Activated CD8-positive, alpha-beta T cell treated with anti-CD3 and anti-CD28 coated beads for 36 hours (primary cell): ENCODE results near the gene PRMT1. TPM values are rescaled to one million over a fixed set of nuclear protein-coding genes. Genes with fewer than 3 reads are reported as not detected.

Experiments used
- ATAC-seq: fragments of 200-7000 bp; cut with Tn5 transposase; one replicate; pipeline ENCODE4 v1.10.0; 2021; ENCODE audit warnings: mild to moderate bottlenecking, moderate library complexity
- CTCF ChIA-PET: fragments of 350-600 bp; sonication (Branson Sonifier 250); formaldehyde crosslinking; loops from one replicate; lab custom pipeline; 2021; ENCODE audit warnings: antibody characterized with exemption; lab: Charles Lee
- POLR2A ChIA-PET: fragments of 350-600 bp; sonication (Branson Sonifier 250); formaldehyde crosslinking; loops from one replicate; lab custom pipeline; 2021; ENCODE audit warnings: antibody characterized with exemption; lab: Charles Lee
- DNase-seq: peaks from one replicate; pipeline ENCODE4 v3.0.0-alpha.2; 2020
- H3K27ac Mint-ChIP-seq: one replicate; pipeline ENCODE4 v1.8.0; 2021; ENCODE audit warnings: mild to moderate bottlenecking, mixed read lengths
- H3K27me3 Mint-ChIP-seq: one replicate; pipeline ENCODE4 v1.8.0; 2021; ENCODE audit warnings: mixed read lengths
- H3K36me3 Mint-ChIP-seq: one replicate; pipeline ENCODE4 v1.8.0; 2021; ENCODE audit warnings: low read depth, mixed read lengths
- H3K4me1 Mint-ChIP-seq: one replicate; pipeline ENCODE4 v1.8.0; 2021; ENCODE audit warnings: low read depth, mixed read lengths
- H3K4me3 Mint-ChIP-seq: one replicate; pipeline ENCODE4 v1.8.0; 2021; ENCODE audit warnings: mild to moderate bottlenecking, moderate library complexity, mixed read lengths
- H3K9me3 Mint-ChIP-seq: one replicate; pipeline ENCODE4 v1.8.0; 2021; ENCODE audit warnings: mixed read lengths
- CTCF ChIP-seq: fragments of 200-600 bp; IDR thresholded peaks from one replicate; pipeline ENCODE4 v1.8.0; 2022; ENCODE audit warnings: antibody characterized with exemption, mild to moderate bottlenecking
- intact Hi-C: fragments of 100-400 bp; cut with micrococcal nuclease; formaldehyde crosslinking; loops from one replicate; pipeline ENCODE4 v1.10.0; 2022
- total RNA-seq, 2 experiments: library from RNA; stranded (reverse); gene quantifications; one replicate each; pipeline ENCODE4 v1.2.3, GENCODE V29; 2021

Gene PRMT1
- total RNA-seq, 2 experiments from 2014 or later: 419 to 437 TPM

DNA sequence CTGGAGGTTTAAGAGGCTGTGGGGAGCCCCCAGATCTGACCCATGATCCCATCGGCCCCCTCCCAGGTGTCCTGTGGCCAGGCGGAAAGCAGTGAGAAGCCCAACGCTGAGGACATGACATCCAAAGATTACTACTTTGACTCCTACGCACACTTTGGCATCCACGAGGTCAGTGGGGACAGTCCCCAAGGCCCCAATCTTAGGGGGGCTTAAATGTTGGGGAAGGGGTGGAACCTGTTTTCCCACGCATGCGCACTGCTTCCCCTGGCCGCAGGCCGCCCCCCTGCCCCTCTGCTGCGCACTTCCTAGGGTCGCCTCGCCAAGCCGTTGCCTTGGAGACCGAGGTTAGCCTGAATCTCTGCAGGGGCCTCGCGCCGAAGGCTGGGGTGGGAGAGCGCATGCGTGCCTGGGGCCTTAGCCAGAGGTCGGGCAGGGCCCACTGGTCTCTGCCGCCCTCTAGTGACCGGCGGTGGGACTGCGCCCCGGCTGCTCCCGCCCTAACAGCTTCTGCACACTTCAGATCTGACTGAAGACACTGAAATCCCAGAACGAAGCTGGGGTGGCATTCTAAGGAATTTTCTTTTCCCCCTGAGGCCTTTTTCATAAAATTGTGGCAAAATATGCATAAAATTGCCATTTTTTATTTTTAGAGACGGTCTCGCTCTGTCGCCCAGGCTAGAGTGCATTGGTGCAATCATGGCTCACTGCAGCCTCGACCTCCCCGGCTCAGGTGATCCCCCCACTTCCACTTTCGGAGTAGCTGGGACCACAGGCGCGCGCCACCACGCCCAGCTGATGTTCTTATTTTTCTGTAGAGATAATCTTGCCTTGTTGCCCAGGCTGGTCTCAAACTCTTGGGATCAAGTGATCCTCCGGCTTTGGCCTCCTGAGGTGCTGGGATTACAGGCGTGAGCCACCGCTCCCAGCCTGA is 3.6 kb downstream of the PRMT1 start:
- CTCF ChIA-PET: interaction anchor here (0.6 to 1.7 kb wide), 19 partner anchors 9 to 182 kb away, joined by 3 to 19 read pairs (median 4); partner anchors contain the start of genes ADM5, CPT1C and RRAS
- DNase-seq (peak; percentile 96), ATAC-seq (peak; percentile 21)
- Mint-ChIP-seq H3K9me3 (no peaks in the 10 kb centered on the region), H3K36me3 (peaks cover 45% of the 10 kb centered on the region), H3K27me3 (no peaks in the 10 kb centered on the region), H3K4me1 (peaks cover 30% of the 10 kb centered on the region), H3K4me3 (peak overlapping the region; percentile 98), H3K27ac (peak overlapping the region; percentile 81)
- intact Hi-C loops: no loop called here
- TF ChIP-seq CTCF: peak; percentile 97
- POLR2A ChIA-PET: interaction anchor here (0.7 to 1.3 kb wide), 4 partner anchors 11 to 168 kb away, joined by 3 to 5 read pairs (median 4); no protein-coding TSS in a partner anchor

DNA sequence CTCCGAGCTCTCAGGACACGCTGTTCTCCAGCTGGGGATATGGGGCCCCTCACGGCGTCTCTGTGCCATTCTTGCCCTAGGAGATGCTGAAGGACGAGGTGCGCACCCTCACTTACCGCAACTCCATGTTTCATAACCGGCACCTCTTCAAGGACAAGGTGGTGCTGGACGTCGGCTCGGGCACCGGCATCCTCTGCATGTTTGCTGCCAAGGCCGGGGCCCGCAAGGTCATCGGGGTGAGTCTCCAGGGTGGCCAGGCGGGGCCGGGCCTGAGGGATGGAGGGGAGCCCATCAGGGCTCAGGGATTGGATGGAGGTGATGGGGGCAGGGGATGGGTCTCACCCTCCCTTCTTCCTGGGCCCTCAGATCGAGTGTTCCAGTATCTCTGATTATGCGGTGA is 4.8 kb downstream of the PRMT1 start:
- H3K27me3 Mint-ChIP-seq: no peaks in the 10 kb centered on the region
- H3K27ac Mint-ChIP-seq: no peak overlapping the region
- H3K36me3 Mint-ChIP-seq: peaks cover 47% of the 10 kb centered on the region
- ChIA-PET CTCF (interaction anchor here (1.3 to 1.7 kb wide), 4 partner anchors 9 to 41 kb away, joined by 4 to 19 read pairs (median 8); partner anchors contain the start of genes ADM5, CPT1C and RRAS), POLR2A (interaction anchor here (1.1 to 1.3 kb wide), 2 partner anchors 10 to 167 kb away, joined by 4 to 5 read pairs; no protein-coding TSS in a partner anchor)
- H3K4me3 Mint-ChIP-seq: no peak overlapping the region
- DNase-seq (no peak), ATAC-seq (no peak)
- intact Hi-C loops: no loop called here
- peaks cover 26% of the 10 kb centered on the region for H3K4me1 Mint-ChIP-seq
- no peaks in the 10 kb centered on the region for H3K9me3 Mint-ChIP-seq
- TF ChIP-seq CTCF: no peak

GRCh38 chr19:49682274-49682673 is 5.2 kb downstream of the PRMT1 start:
- DNase-seq (no peak), ATAC-seq (no peak)
- Mint-ChIP-seq H3K9me3 (no peaks in the 10 kb centered on the region), H3K36me3 (peaks cover 48% of the 10 kb centered on the region), H3K27me3 (no peaks in the 10 kb centered on the region), H3K4me3 (no peak overlapping the region), H3K27ac (no peak overlapping the region), H3K4me1 (peaks cover 26% of the 10 kb centered on the region)
- ChIA-PET POLR2A (no interaction called here), CTCF (no interaction called here)
- no peak for TF ChIP-seq CTCF
- intact Hi-C loops: no loop called here

GRCh38 chr19:49683814-49684250 is 6.8 kb downstream of the PRMT1 start:
- CTCF ChIA-PET: interaction anchor here (1.0 to 1.7 kb wide), 3 partner anchors 9 to 149 kb away, joined by 3 to 4 read pairs (median 3); no protein-coding TSS in a partner anchor
- no peaks in the 10 kb centered on the region for H3K9me3 Mint-ChIP-seq
- DNase-seq (no peak), ATAC-seq (no peak)
- no peak overlapping the region for H3K27ac Mint-ChIP-seq
- intact Hi-C loops: no loop called here
- H3K4me3 Mint-ChIP-seq: no peak overlapping the region
- H3K36me3 Mint-ChIP-seq: peaks cover 58% of the 10 kb centered on the region
- H3K4me1 Mint-ChIP-seq: peaks cover 25% of the 10 kb centered on the region
- TF ChIP-seq CTCF: no peak
- H3K27me3 Mint-ChIP-seq: no peaks in the 10 kb centered on the region
- POLR2A ChIA-PET: interaction anchor here (0.8 to 1.4 kb wide), 3 partner anchors 9 to 34 kb away, joined by 3 to 6 read pairs (median 4); no protein-coding TSS in a partner anchor
